Lower leg skin (tissue), 3 donors: ENCODE results near the gene LUM.

Experiments used
- POLR2A ChIP-seq, 2 donors: fragments of 450-650 bp; IDR thresholded peaks; one replicate each; pipeline ENCODE4 v1.6.1; 2016 to 2017; ENCODE audit warnings: antibody characterized with exemption in 2 of 2, mild to moderate bottlenecking in 1 of 2, moderate library complexity in 1 of 2
- TF ChIP-seq, protein P1 (sequence below), 3 donors: fragments of 450-650 bp; IDR thresholded peaks; one replicate each; pipeline ENCODE4 v1.5.1; 2016; ENCODE audit warnings: antibody characterized with exemption in 3 of 3, mild to moderate bottlenecking in 3 of 3, moderate library complexity in 2 of 3

- TF ChIP-seq POLR2A (IDR thresholded peaks at IDR 0.05): no peak
- TF ChIP-seq, protein P1, sequence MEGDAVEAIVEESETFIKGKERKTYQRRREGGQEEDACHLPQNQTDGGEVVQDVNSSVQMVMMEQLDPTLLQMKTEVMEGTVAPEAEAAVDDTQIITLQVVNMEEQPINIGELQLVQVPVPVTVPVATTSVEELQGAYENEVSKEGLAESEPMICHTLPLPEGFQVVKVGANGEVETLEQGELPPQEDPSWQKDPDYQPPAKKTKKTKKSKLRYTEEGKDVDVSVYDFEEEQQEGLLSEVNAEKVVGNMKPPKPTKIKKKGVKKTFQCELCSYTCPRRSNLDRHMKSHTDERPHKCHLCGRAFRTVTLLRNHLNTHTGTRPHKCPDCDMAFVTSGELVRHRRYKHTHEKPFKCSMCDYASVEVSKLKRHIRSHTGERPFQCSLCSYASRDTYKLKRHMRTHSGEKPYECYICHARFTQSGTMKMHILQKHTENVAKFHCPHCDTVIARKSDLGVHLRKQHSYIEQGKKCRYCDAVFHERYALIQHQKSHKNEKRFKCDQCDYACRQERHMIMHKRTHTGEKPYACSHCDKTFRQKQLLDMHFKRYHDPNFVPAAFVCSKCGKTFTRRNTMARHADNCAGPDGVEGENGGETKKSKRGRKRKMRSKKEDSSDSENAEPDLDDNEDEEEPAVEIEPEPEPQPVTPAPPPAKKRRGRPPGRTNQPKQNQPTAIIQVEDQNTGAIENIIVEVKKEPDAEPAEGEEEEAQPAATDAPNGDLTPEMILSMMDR (IDR thresholded peaks at IDR 0.05): no peak
Observed at GRCh38 chr12:91056488-91056887, 54.8 kb downstream of the LUM start.
